ENCODE measurements around the gene ARHGAP44.

Gene ARHGAP44

DNA sequence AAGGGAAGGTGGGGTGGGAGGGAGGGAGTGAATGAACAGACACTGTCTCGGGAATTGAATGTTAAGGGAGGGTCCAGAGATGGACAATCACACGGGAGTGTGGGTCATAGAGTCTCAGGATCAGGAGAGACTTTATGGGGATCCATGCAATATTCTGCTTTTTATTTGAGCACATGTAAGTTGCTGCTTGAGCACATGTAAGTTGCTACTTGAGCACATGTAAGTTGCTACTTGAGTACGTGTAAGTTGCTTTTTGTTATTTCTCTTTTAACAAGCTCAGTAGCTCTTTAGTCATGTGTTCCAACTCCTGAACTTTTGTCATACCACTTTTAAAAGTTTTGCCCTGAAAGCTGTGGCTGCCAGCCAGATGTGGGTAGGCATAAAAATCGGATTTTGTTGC is 110.3 kb downstream of the ARHGAP44 start:
- DNase-seq: no peak

DNA sequence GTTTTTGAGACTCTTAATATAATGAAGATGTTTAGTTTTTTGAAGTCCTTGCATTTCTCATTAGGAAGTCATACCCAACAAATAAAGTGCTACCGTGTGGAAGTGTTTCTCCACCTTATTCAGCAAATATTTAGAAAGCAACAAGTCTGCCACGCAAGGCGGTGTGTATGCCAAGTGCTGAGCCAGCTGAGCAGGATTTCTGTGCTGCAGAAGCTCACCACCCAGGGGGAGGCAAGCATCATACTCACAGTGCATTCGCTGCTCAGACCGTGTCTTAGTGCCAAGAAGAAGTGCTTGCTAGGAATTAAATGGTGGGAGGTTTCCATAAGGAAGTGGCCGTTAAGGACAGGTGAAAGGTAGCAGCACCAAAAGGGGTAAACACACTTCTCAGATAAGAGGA is 111.2 kb downstream of the ARHGAP44 start:
- no peak for DNase-seq

DNA sequence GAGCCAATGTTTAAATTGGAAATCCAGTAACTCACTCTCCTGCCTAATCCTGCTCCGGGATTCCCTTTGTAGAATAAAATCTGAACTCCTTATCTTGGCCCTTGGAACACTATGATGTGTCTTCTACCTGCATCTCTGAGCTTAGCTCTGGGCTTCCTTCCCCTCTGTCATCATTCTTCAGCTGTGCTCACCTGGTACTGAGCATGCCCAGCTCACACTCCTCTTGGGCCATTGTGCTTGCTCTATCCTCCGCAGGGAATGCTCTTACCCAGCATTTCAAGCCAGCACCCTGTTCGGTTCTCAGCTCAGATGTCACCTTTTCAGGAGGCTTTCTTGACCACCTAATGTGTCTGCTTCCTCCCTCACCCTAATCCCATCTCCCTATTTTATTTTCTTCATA is 112.7 kb downstream of the ARHGAP44 start:
- no peak for DNase-seq

DNA sequence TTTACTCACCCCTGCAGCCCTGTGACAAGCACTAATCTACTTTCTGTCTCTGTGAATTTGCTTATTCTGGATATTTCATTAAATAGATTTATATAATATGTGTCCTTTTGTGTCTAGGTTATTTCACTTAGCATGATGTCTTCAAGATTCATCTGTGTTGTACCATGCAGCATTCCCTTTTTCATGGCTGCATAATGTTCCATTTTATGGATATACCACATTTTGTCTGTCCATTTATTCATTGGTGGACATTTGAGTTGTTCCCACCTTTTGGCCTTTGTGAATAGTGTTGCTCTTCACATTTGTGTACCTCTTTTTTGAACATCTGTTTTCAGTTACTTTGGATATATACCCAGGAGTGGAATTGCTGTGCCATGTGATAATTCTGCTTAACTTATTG is 118.2 kb downstream of the ARHGAP44 start:
- no peak for DNase-seq

DNA sequence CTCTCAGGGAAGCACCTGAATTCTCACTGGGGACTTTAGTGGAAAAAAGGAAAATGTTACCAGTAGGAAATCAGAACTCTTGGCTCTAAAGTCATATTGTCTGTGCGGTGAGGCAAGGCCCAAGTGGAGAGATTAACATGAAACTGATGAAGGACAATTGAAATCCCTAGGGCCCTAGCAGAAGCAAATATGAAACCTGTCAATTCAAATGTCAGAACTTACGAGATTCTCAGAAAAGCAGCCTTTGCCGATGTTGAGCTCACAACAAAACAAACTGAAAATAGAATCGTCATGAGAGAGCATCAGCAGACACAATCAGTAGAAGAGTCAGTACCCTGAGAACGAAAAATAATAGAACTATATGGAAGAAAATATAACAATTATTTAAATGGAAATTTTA is 119.7 kb downstream of the ARHGAP44 start:
- DNase-seq: no peak

DNA sequence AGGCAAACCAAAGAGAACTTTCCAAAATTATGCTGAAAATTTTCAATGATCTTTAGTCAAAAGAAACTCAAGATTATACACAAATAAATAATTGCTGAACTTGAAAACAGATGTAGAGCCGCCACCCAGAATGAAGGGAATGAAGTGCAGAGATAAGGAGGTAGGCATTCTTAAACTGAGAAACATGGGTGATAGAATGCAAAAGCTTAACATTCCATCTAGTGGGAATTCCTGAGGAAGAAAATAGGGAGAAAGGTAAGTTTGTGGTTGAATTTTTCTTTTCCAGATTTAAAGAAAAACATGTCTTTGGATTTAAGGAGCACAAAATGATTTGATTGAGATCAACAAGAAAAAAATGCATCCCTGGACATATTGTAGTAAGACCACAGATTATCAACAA is 120.2 kb downstream of the ARHGAP44 start:
- no peak for DNase-seq

DNA sequence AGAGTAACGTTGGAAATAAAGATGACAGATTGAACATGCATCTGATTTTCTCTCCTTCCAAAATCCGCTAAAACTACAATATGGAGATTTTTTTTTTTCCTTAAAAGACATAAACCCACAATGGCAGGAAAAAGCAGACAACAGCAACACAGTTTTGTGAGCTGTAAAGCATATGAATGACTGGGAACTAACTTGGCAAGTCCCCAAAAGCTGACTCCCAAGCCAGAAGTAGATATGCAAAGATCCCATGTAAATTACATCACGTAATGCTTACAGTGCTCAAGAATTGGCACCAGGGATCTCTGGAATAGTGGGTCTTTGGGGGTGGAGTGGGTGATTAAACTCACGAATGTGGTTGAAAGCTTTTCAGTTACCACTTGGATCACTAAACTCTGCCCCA is 121.9 kb downstream of the ARHGAP44 start:
- no peak for DNase-seq

DNA sequence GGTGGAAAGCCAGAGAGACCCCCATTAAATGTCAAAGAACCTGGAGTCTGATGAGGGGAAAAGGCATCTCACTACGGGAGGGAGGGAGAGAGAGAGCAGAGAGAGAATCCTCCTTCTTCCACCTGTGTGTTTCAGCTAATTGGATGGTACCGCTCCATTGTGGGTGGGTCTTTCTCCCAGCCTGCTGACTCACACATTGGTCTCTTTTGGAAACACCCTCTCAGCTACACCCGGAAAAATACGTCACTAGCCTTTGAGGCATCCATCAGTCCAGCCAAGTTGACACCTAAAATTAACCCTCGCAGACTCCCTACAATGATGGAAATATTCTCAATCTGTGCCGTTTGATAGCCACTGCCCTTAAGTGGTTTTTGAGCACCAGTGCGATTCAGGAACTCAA is 128.1 kb downstream of the ARHGAP44 start:
- no peak for DNase-seq

DNA sequence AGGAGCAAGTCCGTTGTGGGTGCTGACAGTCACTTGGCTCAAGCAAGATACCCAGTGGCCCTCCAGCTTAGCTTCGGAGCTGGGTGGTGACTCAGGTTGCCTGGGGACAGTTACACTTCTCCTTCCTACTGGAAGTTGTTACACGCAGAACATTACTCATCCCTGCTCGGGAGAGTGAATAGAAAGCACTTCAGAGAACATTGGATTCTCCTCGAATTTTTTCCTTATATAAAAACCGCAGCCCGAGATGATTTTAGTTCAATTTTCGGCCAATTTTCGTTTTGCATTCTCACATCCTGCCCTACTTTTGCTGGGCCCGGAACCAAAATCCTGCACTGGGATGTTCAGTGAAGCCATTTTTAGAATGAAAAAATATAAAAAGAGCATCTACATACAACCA is 128.8 kb downstream of the ARHGAP44 start:
- DNase-seq: no peak

DNA sequence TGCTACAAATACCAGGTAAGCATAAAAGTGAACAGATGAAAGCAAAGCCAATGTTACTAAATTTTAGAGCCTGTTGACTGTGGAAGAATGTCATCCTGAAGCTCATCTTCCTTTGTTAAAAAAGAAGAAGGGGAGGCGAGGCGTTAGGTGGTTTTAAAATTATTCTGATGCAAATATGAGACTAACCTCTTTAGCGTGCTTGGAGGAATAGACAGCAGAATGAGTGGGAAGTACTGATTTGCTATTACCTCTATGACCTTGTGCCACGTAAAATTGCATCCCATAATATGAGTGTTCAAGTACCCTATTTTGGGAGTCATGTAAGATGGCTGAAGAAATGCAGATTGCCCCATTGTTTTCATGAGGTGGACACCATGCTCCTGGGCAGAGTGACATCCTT is 132.8 kb downstream of the ARHGAP44 start:
- DNase-seq: no peak

DNA sequence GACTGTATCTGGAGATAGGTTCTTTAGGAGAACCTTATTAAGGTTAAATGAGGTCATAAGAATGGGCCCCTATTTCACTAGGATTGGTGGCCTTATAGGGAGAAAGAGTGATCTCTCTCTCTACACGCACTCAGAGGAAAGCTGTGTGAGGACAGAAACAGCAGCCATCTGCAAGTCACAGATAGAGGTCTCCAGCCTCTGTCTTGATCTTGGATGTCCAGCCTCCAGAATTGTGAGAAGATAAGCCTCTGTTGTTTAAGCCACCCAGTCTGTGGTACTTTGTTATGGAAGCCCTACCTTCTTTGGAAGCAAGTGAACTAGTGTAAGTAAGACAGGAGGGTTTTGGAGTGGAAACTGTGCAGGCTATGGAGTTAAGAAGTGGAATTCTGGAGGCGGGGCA is 135.3 kb downstream of the ARHGAP44 start:
- no peak for DNase-seq

DNA sequence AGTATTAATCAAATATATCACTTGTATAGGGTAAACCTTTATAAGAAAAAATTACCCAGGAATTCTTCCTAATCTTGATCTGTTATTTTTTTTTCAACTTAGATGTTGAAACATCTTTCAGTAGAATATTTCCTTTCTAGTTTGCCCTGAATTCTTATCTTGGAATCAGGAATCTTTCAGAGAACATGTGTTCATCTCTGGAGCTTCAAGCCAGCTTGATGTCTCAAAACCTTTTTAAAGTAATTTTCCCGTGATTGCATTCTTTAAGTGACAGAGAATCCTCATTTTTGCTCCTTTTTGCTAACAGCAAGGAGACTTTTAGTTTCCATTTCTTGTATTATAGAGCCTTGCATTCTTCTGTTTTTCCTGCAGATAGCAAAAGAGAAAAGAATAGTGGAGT is 137.7 kb downstream of the ARHGAP44 start:
- no peak for DNase-seq

DNA sequence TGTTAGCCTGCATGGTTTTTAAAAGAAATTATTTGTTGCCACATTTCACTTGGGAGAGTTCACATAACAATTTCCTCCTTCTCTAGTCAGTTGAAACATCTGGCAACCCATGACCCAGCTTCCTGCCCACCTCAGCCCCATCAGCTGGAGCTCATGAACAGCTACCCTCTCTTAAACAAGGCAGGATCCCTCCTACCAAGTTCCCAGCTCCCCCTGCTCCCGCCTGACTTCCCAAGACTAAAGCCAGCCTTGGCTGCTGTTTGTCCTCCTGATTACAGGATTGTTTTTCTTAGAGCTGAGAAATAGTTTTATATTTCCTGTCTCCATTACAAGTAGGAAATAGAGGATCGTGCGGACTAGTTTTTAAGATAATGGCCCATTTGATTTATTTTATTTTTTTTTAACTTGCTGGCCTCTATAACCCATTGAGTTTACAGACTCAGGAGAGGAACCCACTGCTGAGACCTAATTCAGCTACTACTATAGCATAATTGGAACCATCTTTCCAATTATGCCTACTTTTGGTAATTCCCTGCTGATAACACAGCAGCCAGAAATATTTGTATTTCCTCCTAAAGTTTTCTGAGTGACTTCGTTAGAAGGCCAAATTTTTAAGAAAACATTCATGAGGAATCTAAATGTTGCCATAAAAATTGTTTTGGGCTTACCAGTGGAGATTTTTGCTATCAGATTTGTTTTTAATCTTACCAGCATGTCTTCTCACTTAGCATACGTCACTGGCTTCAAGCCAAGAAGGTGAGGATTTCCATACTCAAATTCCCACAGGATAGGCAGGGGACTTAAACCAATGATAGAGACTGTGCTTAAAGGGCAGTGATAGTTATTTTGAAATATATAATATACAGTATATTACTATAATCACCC is 138.5 kb downstream of the ARHGAP44 start:
- no peak for DNase-seq

DNA sequence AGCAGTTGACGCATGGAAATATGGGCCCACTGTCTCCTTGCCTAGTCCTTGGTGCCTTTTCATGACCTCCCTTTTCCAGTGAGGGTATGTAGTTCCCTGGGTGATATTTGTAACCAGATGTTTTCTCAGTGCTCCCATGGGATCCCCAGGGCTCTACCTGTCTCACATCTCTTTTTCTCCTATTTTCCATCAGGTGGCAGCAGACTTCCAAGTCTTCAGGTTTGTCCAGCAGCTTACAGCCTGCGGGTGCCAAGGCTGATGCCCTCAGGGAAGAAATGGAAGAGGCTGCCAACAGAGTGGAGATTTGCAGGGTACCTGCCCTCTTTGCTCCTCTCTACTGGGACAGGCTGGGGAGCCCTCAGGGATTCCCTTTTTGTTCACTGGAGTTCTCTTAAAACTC is 139.4 kb downstream of the ARHGAP44 start:
- no peak for DNase-seq

DNA sequence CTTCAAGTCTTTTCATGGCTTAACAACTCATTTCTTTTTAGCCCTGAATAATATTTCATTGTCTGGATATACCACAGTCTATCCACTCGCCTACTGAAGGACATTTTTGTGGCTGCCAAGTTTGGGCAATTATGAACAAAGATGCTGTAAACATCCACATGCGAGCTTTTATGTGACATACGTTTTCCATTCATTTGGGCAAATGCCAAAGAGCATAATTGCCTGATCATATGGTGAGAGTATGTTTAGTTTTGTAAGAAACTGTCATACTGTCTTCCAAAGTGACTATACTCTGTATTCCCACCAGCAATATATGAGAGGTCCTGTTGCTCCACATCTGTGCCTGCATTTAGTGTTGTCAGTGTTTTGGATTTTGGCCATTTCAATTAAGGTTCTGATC is 147.2 kb downstream of the ARHGAP44 start:
- DNase-seq: no peak

DNA sequence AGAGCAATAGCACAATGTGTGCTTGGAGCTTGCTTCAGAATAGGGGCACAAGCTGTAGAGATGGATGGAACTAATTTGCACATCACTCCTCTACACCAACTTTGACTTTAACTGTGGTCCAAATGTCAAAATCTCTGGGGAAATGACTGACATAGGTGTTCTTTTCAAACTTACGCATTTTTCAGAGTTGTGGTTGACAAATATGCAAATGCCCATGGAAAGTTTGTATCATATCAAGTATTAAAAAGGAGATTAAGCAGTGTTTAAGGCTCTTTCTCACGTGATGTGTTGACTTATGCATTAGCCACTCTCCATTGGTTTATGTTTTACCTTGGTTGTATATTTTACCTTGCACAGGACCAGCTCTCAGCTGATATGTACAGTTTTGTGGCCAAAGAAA is 151.4 kb downstream of the ARHGAP44 start:
- DNase-seq: no peak

DNA sequence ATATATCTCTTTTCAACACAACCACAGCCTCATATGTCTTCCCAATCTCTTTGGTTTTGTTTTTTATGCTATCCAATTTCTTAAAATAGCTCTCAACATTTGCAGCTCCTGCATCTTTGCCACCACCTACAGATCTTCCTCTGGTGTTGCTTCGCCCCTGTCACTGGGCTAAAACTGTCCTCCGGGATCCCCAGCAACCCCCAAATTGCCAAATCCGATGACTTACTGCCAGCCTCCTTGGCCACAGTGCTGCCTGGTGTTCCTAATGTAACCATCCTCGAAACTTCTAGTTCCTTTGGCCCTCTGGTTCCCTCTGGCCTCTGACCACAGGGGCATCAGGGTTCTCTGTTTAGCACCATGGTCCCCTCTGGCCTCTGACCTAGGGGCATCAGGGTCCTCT is 157.7 kb downstream of the ARHGAP44 start:
- no peak for DNase-seq

DNA sequence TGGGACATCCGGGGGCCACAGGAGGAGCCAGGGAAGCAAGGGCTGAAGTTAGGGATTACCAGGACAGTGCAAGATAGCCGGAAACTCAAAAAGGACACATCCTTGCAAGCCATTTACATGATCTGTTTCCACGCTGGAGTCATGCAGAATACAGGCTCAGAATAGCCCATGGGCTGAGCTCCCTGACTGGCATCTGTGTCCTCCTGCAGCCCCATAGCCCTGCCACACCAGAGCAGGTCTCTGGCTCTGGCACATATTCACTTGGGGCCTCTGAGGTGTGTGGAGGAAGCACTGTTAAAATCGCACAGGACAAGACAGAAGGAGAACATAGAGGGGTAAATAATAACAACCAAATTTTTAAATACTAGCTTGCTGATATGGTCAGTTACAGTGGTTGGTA is 162.7 kb downstream of the ARHGAP44 start:
- no peak for DNase-seq

DNA sequence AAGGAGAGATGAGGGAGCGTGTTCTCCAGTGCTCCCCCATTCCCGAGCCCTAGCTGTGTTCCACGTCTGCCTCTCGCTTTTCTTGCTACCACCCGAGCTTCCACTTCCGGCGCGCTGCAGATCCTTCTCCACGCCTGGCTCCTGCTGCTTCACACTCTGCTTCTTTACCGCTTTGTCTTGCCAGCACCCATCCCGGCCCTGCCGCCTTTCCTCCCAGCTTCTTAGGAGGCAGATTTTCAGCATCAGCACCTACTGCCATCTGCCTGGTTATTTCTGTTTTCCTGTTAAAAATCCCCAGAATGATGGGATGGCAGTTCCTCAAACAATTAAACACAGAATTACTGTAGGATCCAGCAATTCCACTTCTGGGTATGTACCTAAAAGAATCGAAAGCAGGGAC is 163.9 kb downstream of the ARHGAP44 start:
- no peak for DNase-seq

DNA sequence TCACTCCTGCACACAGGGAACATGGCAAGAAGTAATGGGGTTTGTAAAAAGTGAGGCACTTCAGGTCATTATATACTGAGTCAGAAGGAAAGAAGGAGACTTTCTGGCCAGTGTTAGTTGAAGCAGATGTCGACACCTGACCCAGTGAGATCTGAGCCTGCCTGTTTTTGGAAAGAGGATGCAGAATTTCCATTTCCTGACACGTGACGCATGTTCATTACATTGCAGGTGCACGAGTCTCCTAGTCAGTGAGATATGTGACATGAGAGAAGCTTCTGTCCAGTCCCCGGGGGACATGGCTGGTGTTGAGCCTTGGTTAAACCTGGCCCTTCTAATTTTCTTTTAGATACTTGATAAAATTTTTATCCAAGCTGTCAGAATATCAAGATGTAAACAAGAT is 166.2 kb downstream of the ARHGAP44 start:
- DNase-seq: no peak

DNA sequence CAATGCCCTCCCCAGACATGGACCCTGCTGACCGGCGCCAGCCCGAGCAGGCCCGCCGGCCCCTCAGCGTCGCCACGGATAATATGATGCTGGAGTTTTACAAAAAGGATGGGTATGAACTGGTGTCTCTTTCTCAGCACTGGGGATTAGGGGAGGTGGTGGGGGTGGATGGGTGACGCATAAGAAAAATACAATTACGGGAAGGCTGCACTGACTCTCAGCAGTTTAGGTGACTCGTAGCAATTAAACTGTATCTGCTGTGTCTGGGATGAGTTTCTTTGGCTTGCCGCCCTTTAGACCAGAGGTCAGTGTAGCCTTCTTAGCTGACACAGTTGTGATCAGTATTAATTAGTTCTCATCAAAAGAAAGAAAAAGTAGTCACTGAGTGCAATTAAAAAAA is 169.5 kb downstream of the ARHGAP44 start:
- DNase-seq: no peak

DNA sequence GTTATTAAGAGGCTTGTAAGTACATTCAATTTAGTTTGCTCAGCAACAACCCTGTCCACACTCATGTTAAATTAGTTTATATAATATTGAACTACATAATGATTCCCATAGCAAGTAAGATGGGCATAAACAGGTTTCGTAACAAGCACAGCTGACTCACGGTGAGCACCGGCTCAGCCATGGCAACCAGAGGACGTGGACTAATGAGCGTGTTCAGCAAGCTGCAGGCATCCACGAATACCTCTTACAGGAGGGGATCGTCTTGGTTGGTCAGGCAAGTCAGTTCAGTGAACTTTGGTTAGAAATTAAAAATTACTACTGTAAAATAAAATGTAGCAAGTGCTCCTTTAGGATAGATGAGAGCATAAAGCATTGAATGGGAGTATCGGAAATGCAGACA is 170.1 kb downstream of the ARHGAP44 start:
- no peak for DNase-seq

DNA sequence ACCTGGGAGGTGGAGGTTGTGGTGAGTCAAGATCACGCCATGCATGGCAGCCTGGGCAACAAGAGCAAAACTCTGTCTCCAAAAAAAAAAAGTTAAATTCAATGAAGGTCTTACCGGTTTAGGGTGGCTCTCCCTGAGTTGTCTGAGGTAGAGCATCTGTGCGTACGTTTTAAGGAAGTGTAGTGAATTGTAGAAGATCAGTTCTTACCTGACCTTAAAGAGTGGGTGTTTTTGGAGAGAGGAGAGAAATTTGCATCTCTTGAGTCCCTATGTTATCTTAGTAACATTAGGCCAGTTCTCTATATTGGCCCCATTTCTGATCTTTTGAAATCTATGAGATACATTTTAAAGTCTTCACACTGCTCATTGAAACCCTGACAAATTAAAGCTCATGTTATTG is 172.4 kb downstream of the ARHGAP44 start:
- DNase-seq: no peak

DNA sequence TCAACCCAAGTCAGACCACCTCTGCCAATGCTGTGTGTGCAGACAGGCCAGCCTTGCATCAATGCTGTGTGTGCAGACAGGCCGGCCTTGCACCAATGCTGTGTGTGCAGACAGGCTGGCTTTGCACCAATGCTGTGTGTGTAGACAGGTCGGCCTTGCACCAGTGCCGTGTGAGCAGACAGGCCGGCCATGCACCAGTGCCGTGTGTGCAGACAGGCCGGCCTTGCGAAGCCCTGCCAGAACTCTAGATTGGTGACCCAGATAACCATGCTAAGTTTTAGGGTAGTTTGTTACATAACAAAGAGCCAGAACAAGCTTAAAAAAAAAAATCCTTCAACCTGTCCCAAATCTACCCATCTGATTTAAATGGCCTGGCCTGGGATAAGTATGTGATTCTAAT is 174.2 kb downstream of the ARHGAP44 start:
- no peak for DNase-seq

DNA sequence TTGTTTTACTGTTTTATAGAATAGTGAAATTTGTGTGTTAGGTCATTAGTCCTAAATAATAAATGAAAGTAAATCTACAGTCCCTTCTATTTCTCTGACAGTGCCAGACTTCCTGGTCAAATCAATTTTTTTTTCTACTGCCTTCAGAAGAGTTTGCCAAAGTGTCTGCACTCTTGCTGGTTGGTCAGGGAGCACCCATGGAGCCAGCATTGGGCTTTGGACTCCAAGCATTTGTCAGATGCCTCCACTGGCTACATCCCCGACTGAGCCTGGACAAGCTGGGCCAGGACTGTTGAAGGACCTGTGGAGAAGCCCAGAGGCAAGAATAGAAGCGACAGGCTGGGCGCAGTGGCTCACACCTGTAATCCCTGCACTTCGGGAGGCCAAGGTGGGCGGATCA is 174.9 kb downstream of the ARHGAP44 start:
- no peak for DNase-seq

Data from effector CD8-positive, alpha-beta T cell (primary cell).